Colonic mucosa (tissue), 4 donors: ENCODE measurements around the gene MDK. TPM values are rescaled to one million over a fixed set of nuclear protein-coding genes. Genes with fewer than 3 reads are reported as not detected.

Source experiments
- DNase-seq: peaks from one replicate; pipeline ENCODE4 v3.0.0-alpha.2; 2020
- H3K27ac ChIP-seq: fragments of 200-600 bp; one replicate; pipeline ENCODE4 v1.8.0; 2021
- H3K27me3 ChIP-seq: fragments of 200-600 bp; one replicate; pipeline ENCODE4 v1.8.0; 2021
- H3K36me3 ChIP-seq: fragments of 200-600 bp; one replicate; pipeline ENCODE4 v1.8.0; 2021
- H3K4me1 ChIP-seq: fragments of 200-600 bp; one replicate; pipeline ENCODE4 v1.8.0; 2021; ENCODE audit warnings: mild to moderate bottlenecking
- H3K4me3 ChIP-seq: fragments of 200-600 bp; one replicate; pipeline ENCODE4 v1.8.0; 2021
- H3K9ac ChIP-seq, 2 donors: one replicate each; pipeline ENCODE4 v1.7.0; 2013; ENCODE audit warnings: control low read depth in 2 of 2, low read depth in 2 of 2, low read length in 2 of 2
- H3K9me3 ChIP-seq: fragments of 200-600 bp; one replicate; pipeline ENCODE4 v1.8.0; 2021
- intact Hi-C: fragments of 100-400 bp; cut with DNase I; formaldehyde crosslinking; loops from one replicate; pipeline ENCODE4 v1.14.1; 2022
- total RNA-seq, 2 donors: library from RNA; stranded (reverse); fragmentation: NEBNext Ultra II Directional in 1 of 2; extraction: Animal tissue kit (Norgen Biotek cat#: 25700) in 1 of 2; gene quantifications; one replicate each; pipeline ENCODE4 v1.2.1, GENCODE V29; 2021
- TF ChIP-seq, protein P1 (sequence below): fragments of 200-600 bp; IDR thresholded peaks from one replicate; pipeline ENCODE4 v1.8.0; 2022; ENCODE audit warnings: antibody characterized with exemption, mild to moderate bottlenecking
- donor health status: healthy.
- donor health status: DM: no; HTN: no; CAD: no.
- donor health status: DM: no; HTN: no; CAD: no.

MDK gene
- total RNA-seq, 2 donors from 2014 or later = 80.4 to 98.9 TPM

GRCh38 chr11:46393759-46394158, 12.3 kb downstream of the MDK start:
- peaks cover 16% of the 10 kb centered on the region for H3K4me1 ChIP-seq
- H3K36me3 ChIP-seq = no peaks in the 10 kb centered on the region
- no peak overlapping the region for H3K9ac ChIP-seq
- no peak for DNase-seq
- H3K4me3 ChIP-seq = no peak overlapping the region
- H3K27ac ChIP-seq = no peak overlapping the region
- intact Hi-C loops = loop anchor here (2.0 kb wide), 1 partner anchor 143 kb away; no protein-coding TSS in a partner anchor
- H3K27me3 ChIP-seq = peaks cover 40% of the 10 kb centered on the region
- TF ChIP-seq, protein P1, sequence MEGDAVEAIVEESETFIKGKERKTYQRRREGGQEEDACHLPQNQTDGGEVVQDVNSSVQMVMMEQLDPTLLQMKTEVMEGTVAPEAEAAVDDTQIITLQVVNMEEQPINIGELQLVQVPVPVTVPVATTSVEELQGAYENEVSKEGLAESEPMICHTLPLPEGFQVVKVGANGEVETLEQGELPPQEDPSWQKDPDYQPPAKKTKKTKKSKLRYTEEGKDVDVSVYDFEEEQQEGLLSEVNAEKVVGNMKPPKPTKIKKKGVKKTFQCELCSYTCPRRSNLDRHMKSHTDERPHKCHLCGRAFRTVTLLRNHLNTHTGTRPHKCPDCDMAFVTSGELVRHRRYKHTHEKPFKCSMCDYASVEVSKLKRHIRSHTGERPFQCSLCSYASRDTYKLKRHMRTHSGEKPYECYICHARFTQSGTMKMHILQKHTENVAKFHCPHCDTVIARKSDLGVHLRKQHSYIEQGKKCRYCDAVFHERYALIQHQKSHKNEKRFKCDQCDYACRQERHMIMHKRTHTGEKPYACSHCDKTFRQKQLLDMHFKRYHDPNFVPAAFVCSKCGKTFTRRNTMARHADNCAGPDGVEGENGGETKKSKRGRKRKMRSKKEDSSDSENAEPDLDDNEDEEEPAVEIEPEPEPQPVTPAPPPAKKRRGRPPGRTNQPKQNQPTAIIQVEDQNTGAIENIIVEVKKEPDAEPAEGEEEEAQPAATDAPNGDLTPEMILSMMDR = no peak
- H3K9me3 ChIP-seq = no peaks in the 10 kb centered on the region

- intact Hi-C loops = no loop called here
- Histone ChIP-seq H3K4me1 (no peaks in the 10 kb centered on the region), H3K27me3 (peaks cover 4% of the 10 kb centered on the region), H3K9me3 (no peaks in the 10 kb centered on the region), H3K9ac (no peak overlapping the region), H3K4me3 (no peak overlapping the region), H3K27ac (no peak overlapping the region), H3K36me3 (no peaks in the 10 kb centered on the region)
- TF ChIP-seq, protein P1 = no peak
- no peak for DNase-seq
Measured at GRCh38 chr11:46397526-46397925, 16.1 kb downstream of the MDK start.

GRCh38 chr11:46402957-46403902, 21.8 kb downstream of the MDK start:
- no peaks in the 10 kb centered on the region for H3K27me3 ChIP-seq
- intact Hi-C loops = no loop called here
- no peaks in the 10 kb centered on the region for H3K4me1 ChIP-seq
- TF ChIP-seq, protein P1 = no peak
- no peak overlapping the region for H3K4me3 ChIP-seq
- DNase-seq = no peak
- no peaks in the 10 kb centered on the region for H3K9me3 ChIP-seq
- H3K9ac ChIP-seq = no peak overlapping the region
- no peak overlapping the region for H3K27ac ChIP-seq
- H3K36me3 ChIP-seq = no peaks in the 10 kb centered on the region

DNA sequence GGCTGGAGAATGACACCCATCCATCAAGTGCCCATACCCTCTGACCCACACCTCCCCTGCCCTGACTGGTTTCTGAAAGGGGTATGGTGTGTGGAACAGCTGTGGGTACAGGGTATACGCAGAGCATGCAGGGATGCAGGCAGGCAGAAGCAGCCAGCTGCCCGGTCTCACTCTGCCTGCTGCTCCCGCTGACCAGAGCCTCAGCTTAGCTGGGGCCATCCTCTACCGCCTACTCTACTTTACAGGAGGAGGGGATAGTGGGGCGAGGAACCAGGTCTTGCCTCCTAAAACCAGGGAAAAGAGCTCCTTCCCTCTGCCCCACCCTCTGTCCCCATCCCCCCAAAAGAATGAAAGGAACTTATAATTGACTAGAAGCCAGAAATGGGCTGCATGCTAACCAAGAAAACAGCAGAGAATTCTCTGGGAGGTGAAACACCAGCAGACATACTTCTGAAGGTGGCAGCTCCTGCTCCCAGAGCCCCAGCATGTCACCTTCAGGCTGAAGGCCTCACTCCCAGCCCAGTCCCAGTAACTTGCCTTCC, 23.1 kb downstream of the MDK start:
- Histone ChIP-seq H3K27ac (no peak overlapping the region), H3K9ac (no peak overlapping the region), H3K9me3 (no peaks in the 10 kb centered on the region), H3K36me3 (no peaks in the 10 kb centered on the region), H3K4me3 (no peak overlapping the region), H3K27me3 (no peaks in the 10 kb centered on the region), H3K4me1 (no peaks in the 10 kb centered on the region)
- intact Hi-C loops = no loop called here
- no peak for DNase-seq
- TF ChIP-seq, protein P1 = no peak

DNA sequence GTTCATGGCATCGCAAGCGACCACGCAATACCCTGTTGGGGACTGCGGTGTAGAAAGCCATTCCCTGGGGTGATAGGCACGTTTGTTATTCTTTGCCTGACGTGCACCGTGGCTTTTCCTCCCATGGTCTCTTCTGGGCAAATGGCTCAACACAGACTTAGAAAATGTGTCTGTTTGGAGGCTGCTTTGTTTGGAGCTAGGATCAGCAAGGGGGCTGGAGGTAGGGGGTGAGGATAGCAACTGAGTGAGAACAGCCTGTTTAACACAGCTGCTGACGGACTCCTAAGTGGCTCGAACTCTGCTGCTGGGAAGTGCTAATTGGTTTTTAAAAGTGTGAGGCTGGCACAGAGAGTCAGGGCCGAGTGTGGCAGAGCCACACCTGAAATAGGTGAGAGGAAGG, 26.2 kb downstream of the MDK start:
- H3K27ac ChIP-seq = no peak overlapping the region
- H3K4me1 ChIP-seq = no peaks in the 10 kb centered on the region
- DNase-seq = no peak
- intact Hi-C loops = no loop called here
- no peaks in the 10 kb centered on the region for H3K36me3 ChIP-seq
- no peak overlapping the region for H3K9ac ChIP-seq
- H3K27me3 ChIP-seq = no peaks in the 10 kb centered on the region
- no peak overlapping the region for H3K4me3 ChIP-seq
- TF ChIP-seq, protein P1 = no peak
- H3K9me3 ChIP-seq = no peaks in the 10 kb centered on the region
